ENCODE results near the gene PEBP1.

- TF ChIP-seq GATA2 (IDR thresholded peaks at IDR 0.05; ENCODE audit: low read depth, low read length) (no peak), GATA3 (IDR thresholded peaks at IDR 0.05; ENCODE audit: low read depth, low read length) (no peak)
Measured at GRCh38 chr12:118190266-118190665, 54.3 kb downstream of the PEBP1 start.
